Breast epithelium (tissue), 4 donors: Measurements from ENCODE around the gene HAO1. TPM values are rescaled to one million over a fixed set of nuclear protein-coding genes. Genes with fewer than 3 reads are reported as not detected.

Source experiments
- DNase-seq, 2 donors: peaks; one replicate each; pipeline ENCODE4 v3.0.0-alpha.2; 2019; ENCODE audit warnings: low spot score in 2 of 2
- H3K27ac ChIP-seq, 2 donors: fragments of 200-600 bp; sonication (generic) in 1 of 2; one replicate each; pipeline ENCODE4 v1.5.1; 2016 to 2019; ENCODE audit warnings: mild to moderate bottlenecking in 1 of 2
- H3K27me3 ChIP-seq, 2 donors: fragments of 200-600 bp; sonication (generic) in 1 of 2; one replicate each; pipeline versions ENCODE4 v1.5.1 to v1.6.0; 2017 to 2019; ENCODE audit warnings: control low read depth in 1 of 2, mild to moderate bottlenecking in 1 of 2
- H3K36me3 ChIP-seq: fragments of 200-600 bp; one replicate; pipeline ENCODE4 v1.5.1; 2019
- H3K4me1 ChIP-seq, 2 donors: fragments of 200-600 bp; sonication (generic); one replicate each; pipeline ENCODE4 v1.5.1; 2016 to 2019; ENCODE audit warnings: control low read depth in 1 of 2
- H3K4me3 ChIP-seq, 3 donors: fragments of 200-600 bp; sonication (generic); 1 replicate in 2 of 3; 2 replicates in 1 of 3; pipeline ENCODE4 v1.5.1; 2016 to 2019; ENCODE audit warnings: mild to moderate bottlenecking in 3 of 3, moderate library complexity in 2 of 3
- H3K9me3 ChIP-seq, 2 donors: fragments of 200-600 bp; sonication (generic) in 1 of 2; one replicate each; pipeline ENCODE4 v1.5.1; 2016 to 2019; ENCODE audit warnings: control low read depth in 1 of 2
- CTCF ChIP-seq, 3 donors: fragments of 450-650 bp; IDR thresholded peaks; one replicate each; pipeline ENCODE4 v1.5.1; 2016 to 2017; ENCODE audit warnings: antibody characterized with exemption in 3 of 3, mild to moderate bottlenecking in 3 of 3, moderate library complexity in 3 of 3
- POLR2A ChIP-seq: fragments of 450-650 bp; IDR thresholded peaks from one replicate; pipeline ENCODE4 v1.6.1; 2016; ENCODE audit warnings: antibody characterized with exemption, mild to moderate bottlenecking, moderate library complexity
- POLR2AphosphoS5 ChIP-seq, 3 donors: sonication (generic); formaldehyde crosslinking; IDR thresholded peaks; one replicate each; pipeline ENCODE4 v1.6.1; 2017; ENCODE audit warnings: antibody characterized with exemption in 3 of 3
- intact Hi-C: fragments of 100-400 bp; cut with DNase I; formaldehyde crosslinking; loops from one replicate; pipeline ENCODE4 v1.15.1; 2023; ENCODE audit warnings: low total_unique reads
- total RNA-seq, 3 donors: library from RNA; depleted of rRNA; stranded (reverse); fragments of >200 nt; gene quantifications; one replicate each; pipeline ENCODE4 v1.1.0, GENCODE V29; 2016

The HAO1 gene
- total RNA-seq, 3 donors from 2014 or later, result not detected

- no peaks in the 10 kb centered on the region for H3K36me3 ChIP-seq
- H3K4me3 ChIP-seq, result no peak overlapping the region
- no peaks in the 10 kb centered on the region for H3K27me3 ChIP-seq
- H3K27ac ChIP-seq, result no peak overlapping the region
- H3K4me1 ChIP-seq, result no peaks in the 10 kb centered on the region
- DNase-seq, result no peak
- TF ChIP-seq POLR2A (no peak), POLR2AphosphoS5 (IDR thresholded peaks at IDR 0.05) (no peak), CTCF (IDR thresholded peaks at IDR 0.05) (no peak)
- H3K9me3 ChIP-seq, result no peaks in the 10 kb centered on the region
- intact Hi-C loops, result no loop called here
These were observed 595 bp downstream of the HAO1 start for GRCh38 chr20:7939663-7940062.

- no peak overlapping the region for H3K4me3 ChIP-seq
- H3K27me3 ChIP-seq, result no peaks in the 10 kb centered on the region
- intact Hi-C loops, result no loop called here
- no peak for DNase-seq
- no peaks in the 10 kb centered on the region for H3K4me1 ChIP-seq
- no peaks in the 10 kb centered on the region for H3K9me3 ChIP-seq
- H3K36me3 ChIP-seq, result no peaks in the 10 kb centered on the region
- H3K27ac ChIP-seq, result no peak overlapping the region
- no peak for TF ChIP-seq CTCF (IDR thresholded peaks at IDR 0.05)
- no peak for TF ChIP-seq POLR2AphosphoS5 (IDR thresholded peaks at IDR 0.05)
- TF ChIP-seq POLR2A, result no peak
These were observed 2.2 kb downstream of the HAO1 start for GRCh38 chr20:7938058-7938457.

GRCh38 chr20:7937328-7937727 lies 2.9 kb downstream of the HAO1 start:
- intact Hi-C loops, result no loop called here
- no peak for TF ChIP-seq CTCF (IDR thresholded peaks at IDR 0.05)
- TF ChIP-seq POLR2A, result no peak
- no peak for TF ChIP-seq POLR2AphosphoS5 (IDR thresholded peaks at IDR 0.05)
- no peaks in the 10 kb centered on the region for H3K9me3 ChIP-seq

GRCh38 chr20:7935027-7935551 lies 5.2 kb downstream of the HAO1 start:
- intact Hi-C loops, result no loop called here
- TF ChIP-seq POLR2A (no peak), POLR2AphosphoS5 (IDR thresholded peaks at IDR 0.05) (no peak), CTCF (IDR thresholded peaks at IDR 0.05) (no peak)
- Histone ChIP-seq H3K27me3 (no peaks in the 10 kb centered on the region), H3K36me3 (no peaks in the 10 kb centered on the region), H3K27ac (no peak overlapping the region), H3K4me1 (no peaks in the 10 kb centered on the region), H3K9me3 (no peaks in the 10 kb centered on the region), H3K4me3 (no peak overlapping the region)
- DNase-seq, result no peak

More at GRCh38 chr20:7937328-7937727, 2.9 kb downstream of the HAO1 start:
- no peaks in the 10 kb centered on the region for H3K4me1 ChIP-seq
- H3K27ac ChIP-seq, result no peak overlapping the region
- no peaks in the 10 kb centered on the region for H3K27me3 ChIP-seq
- H3K4me3 ChIP-seq, result no peak overlapping the region
- no peak for DNase-seq
- no peaks in the 10 kb centered on the region for H3K36me3 ChIP-seq

GRCh38 chr20:7933346-7933745 lies 6.9 kb downstream of the HAO1 start:
- H3K27me3 ChIP-seq, result no peaks in the 10 kb centered on the region
- no peak for TF ChIP-seq POLR2A
- TF ChIP-seq CTCF (IDR thresholded peaks at IDR 0.05), result no peak
- TF ChIP-seq POLR2AphosphoS5 (IDR thresholded peaks at IDR 0.05), result no peak
- no peak overlapping the region for H3K27ac ChIP-seq
- no peak overlapping the region for H3K4me3 ChIP-seq
- H3K9me3 ChIP-seq, result no peaks in the 10 kb centered on the region
- intact Hi-C loops, result no loop called here
- DNase-seq, result no peak
- no peaks in the 10 kb centered on the region for H3K36me3 ChIP-seq
- H3K4me1 ChIP-seq, result no peaks in the 10 kb centered on the region
